ENCODE data around the gene HOXB9. TPM values are rescaled to one million over a fixed set of nuclear protein-coding genes. Genes with fewer than 3 reads are reported as not detected.
A peak's percentile ranks its signal among the peaks of the same experiment; 100 is the strongest.

HOXB9 gene
- total and polyA plus RNA-seq, 9 of the 15 experiments (the other 6 are each of a cell fraction or from before 2014, with no cell fraction given), result 3.1 to 196 (median 77.6) TPM

GRCh38 chr17:48627623-48628521, 1.7 kb upstream of the HOXB9 start (continued):
- TF ChIP-seq E2F1 (CRISPR knock-in tag; IDR thresholded peaks at IDR 0.05) (0 out of 2 replicates have a peak, but pooled peaks have one; percentile 24), CBX8 (IDR thresholded peaks at IDR 0.05; ENCODE audit: borderline replicate concordance, extremely low read depth, low read depth, low read length, poor library complexity, severe bottlenecking) (no peak), ZBTB5 (IDR thresholded peaks at IDR 0.05) (no peak), XRCC5 (IDR thresholded peaks at IDR 0.05; ENCODE audit: low read depth, low read length) (no peak), ZBTB7A (IDR thresholded peaks at IDR 0.05; ENCODE audit: borderline replicate concordance, control insufficient read depth, low read depth, low read length) (no peak), NONO (IDR thresholded peaks at IDR 0.05; ENCODE audit: low read depth in 2 of 2, low read length in 1 of 2) (no peak), PRDM10 (IDR thresholded peaks at IDR 0.05; ENCODE audit: partially characterized antibody) (peak; percentile 68), YY1 (IDR thresholded peaks at IDR 0.05; ENCODE audit: borderline replicate concordance in 1 of 3, control insufficient read depth in 1 of 3, extremely low read depth in 1 of 3, insufficient read depth in 3 of 3, insufficient read length in 1 of 3, insufficient replicate concordance in 2 of 3, low read depth in 1 of 3, low read length in 2 of 3) (peak in 1 of 3 experiments; percentile 38), ZNF764 (CRISPR knock-in tag; IDR thresholded peaks at IDR 0.05; ENCODE audit: low read depth) (no peak), ELK3 (CRISPR knock-in tag; IDR thresholded peaks at IDR 0.05) (no peak)

All from K562 (cell line).